ENCODE results near the gene ECHDC1.

ECHDC1 gene

DNA sequence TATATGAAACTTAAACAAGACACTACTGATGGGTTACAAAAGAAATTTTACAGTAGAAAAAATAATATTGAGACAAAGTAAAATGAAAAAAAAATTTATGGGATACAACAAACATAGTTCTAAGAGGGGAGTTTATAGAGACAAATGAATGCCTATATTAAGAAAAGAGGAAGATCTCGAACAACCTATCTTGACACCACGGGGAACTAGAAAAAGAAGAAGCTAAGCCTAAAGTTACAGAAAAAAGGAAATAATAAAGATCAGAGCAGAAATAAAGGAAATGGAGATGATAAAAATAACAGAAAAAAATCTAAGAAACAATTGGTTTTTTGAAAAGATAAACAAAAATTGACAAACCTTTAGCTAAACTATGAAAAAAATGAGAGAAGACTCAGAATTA lies 9.1 kb upstream of the ECHDC1 start:
- peaks cover 0 to 26% (median 8%) of the 10 kb centered on the region in 5 experiments for H3K9me3 ChIP-seq (ENCODE audit: control extremely low read depth in 1 of 5, control insufficient read depth in 4 of 5, insufficient read depth in 2 of 5, low read depth in 1 of 5, low read length in 4 of 5)
- H3K4me3 ChIP-seq (ENCODE audit: control insufficient read depth in 1 of 7, extremely low read depth in 1 of 7, insufficient read depth in 4 of 7, low read depth in 2 of 7, low read length in 6 of 7), result no peak overlapping the region
- peaks cover 0 to 12% (median 0%) of the 10 kb centered on the region in 4 experiments for H3K4me1 ChIP-seq (ENCODE audit: control extremely low read depth in 1 of 4, control insufficient read depth in 4 of 4, insufficient read depth in 4 of 4, low read length in 3 of 4)
- POLR2A ChIA-PET, result no interaction called here
- DNase-seq, result peak in 2 of 3 donors; percentile 20 to 43
- no CpG with 5 or more reads among the region's 2 CpGs for WGBS (ENCODE audit: insufficient coverage)
- no peak overlapping the region for H3K27ac ChIP-seq (ENCODE audit: insufficient read depth in 1 of 2, low read depth in 1 of 2, low read length in 2 of 2, poor library complexity in 1 of 2, severe bottlenecking in 2 of 2)
- H3K36me3 ChIP-seq (ENCODE audit: control insufficient read depth in 4 of 4, insufficient read depth in 4 of 4, low read length in 3 of 4), result peaks cover 0 to 5% (median 0%) of the 10 kb centered on the region in 4 experiments
- no peaks in the 10 kb centered on the region for H3K27me3 ChIP-seq (replicated peaks in 2 of 5; ENCODE audit: control insufficient read depth in 4 of 5, insufficient read depth in 5 of 5, low read length in 4 of 5)
- CTCF ChIA-PET, result no interaction called here

GRCh38 chr6:127349980-127350379 lies 6.6 kb upstream of the ECHDC1 start:
- ChIA-PET CTCF (interaction anchor here (1.5 to 1.6 kb wide), 2 partner anchors 8 to 36 kb away, joined by 3 to 4 read pairs; no protein-coding TSS in a partner anchor), POLR2A (no interaction called here)
- no peak overlapping the region for H3K4me3 ChIP-seq (ENCODE audit: control insufficient read depth in 1 of 7, extremely low read depth in 1 of 7, insufficient read depth in 4 of 7, low read depth in 2 of 7, low read length in 6 of 7)
- H3K27ac ChIP-seq (ENCODE audit: insufficient read depth in 1 of 2, low read depth in 1 of 2, low read length in 2 of 2, poor library complexity in 1 of 2, severe bottlenecking in 2 of 2), result no peak overlapping the region
- peaks cover 0 to 12% (median 0%) of the 10 kb centered on the region in 4 experiments for H3K4me1 ChIP-seq (ENCODE audit: control extremely low read depth in 1 of 4, control insufficient read depth in 4 of 4, insufficient read depth in 4 of 4, low read length in 3 of 4)
- H3K27me3 ChIP-seq (replicated peaks in 2 of 5; ENCODE audit: control insufficient read depth in 4 of 5, insufficient read depth in 5 of 5, low read length in 4 of 5), result no peaks in the 10 kb centered on the region
- peaks cover 0 to 5% (median 0%) of the 10 kb centered on the region in 4 experiments for H3K36me3 ChIP-seq (ENCODE audit: control insufficient read depth in 4 of 4, insufficient read depth in 4 of 4, low read length in 3 of 4)
- no CpG with 5 or more reads among the region's 2 CpGs for WGBS (ENCODE audit: insufficient coverage)
- no peak for DNase-seq
- peaks cover 0 to 20% (median 8%) of the 10 kb centered on the region in 5 experiments for H3K9me3 ChIP-seq (ENCODE audit: control extremely low read depth in 1 of 5, control insufficient read depth in 4 of 5, insufficient read depth in 2 of 5, low read depth in 1 of 5, low read length in 4 of 5)

GRCh38 chr6:127348028-127348661 lies 4.7 kb upstream of the ECHDC1 start:
- no peak for DNase-seq
- CTCF ChIA-PET, result no interaction called here

DNA sequence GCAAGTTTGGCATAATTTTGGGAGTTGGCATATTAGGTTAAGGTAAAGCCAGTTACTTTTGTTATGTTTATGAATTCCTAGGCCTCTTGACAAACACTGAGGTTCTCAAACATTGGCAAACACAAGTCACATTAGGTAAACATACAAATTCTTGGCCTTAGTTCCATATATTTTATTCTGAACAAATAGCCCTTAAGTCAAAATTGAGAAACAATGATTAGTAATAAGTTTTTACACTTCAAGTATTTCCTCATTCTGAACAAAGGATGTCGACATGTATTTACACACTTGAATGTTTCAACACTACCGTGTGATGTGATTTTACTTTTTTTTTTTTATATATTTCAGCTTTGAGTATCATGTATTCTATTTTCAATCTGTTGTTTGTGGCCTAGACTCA lies 3.8 kb upstream of the ECHDC1 start:
- Histone ChIP-seq H3K4me1 (ENCODE audit: control extremely low read depth in 1 of 4, control insufficient read depth in 4 of 4, insufficient read depth in 4 of 4, low read length in 3 of 4) (peaks cover 4 to 23% (median 10%) of the 10 kb centered on the region in 4 experiments), H3K27ac (ENCODE audit: insufficient read depth in 1 of 2, low read depth in 1 of 2, low read length in 2 of 2, poor library complexity in 1 of 2, severe bottlenecking in 2 of 2) (no peak overlapping the region), H3K27me3 (replicated peaks in 2 of 5; ENCODE audit: control insufficient read depth in 4 of 5, insufficient read depth in 5 of 5, low read length in 4 of 5) (no peaks in the 10 kb centered on the region), H3K36me3 (ENCODE audit: control insufficient read depth in 4 of 4, insufficient read depth in 4 of 4, low read length in 3 of 4) (peaks cover 0 to 5% (median 0%) of the 10 kb centered on the region in 4 experiments), H3K9me3 (ENCODE audit: control extremely low read depth in 1 of 5, control insufficient read depth in 4 of 5, insufficient read depth in 2 of 5, low read depth in 1 of 5, low read length in 4 of 5) (peaks cover 0 to 12% (median 5%) of the 10 kb centered on the region in 5 experiments), H3K4me3 (ENCODE audit: control insufficient read depth in 1 of 7, extremely low read depth in 1 of 7, insufficient read depth in 4 of 7, low read depth in 2 of 7, low read length in 6 of 7) (no peak overlapping the region)
- CTCF ChIA-PET, result no interaction called here
- POLR2A ChIA-PET, result no interaction called here
- peak in 1 of 3 donors; percentile 10 for DNase-seq
- WGBS (ENCODE audit: insufficient coverage), result no CpG with 5 or more reads among the region's 2 CpGs

More at GRCh38 chr6:127348028-127348661, 4.7 kb upstream of the ECHDC1 start:
- Histone ChIP-seq H3K4me3 (ENCODE audit: control insufficient read depth in 1 of 7, extremely low read depth in 1 of 7, insufficient read depth in 4 of 7, low read depth in 2 of 7, low read length in 6 of 7) (no peak overlapping the region), H3K36me3 (ENCODE audit: control insufficient read depth in 4 of 4, insufficient read depth in 4 of 4, low read length in 3 of 4) (peaks cover 0 to 5% (median 0%) of the 10 kb centered on the region in 4 experiments), H3K9me3 (ENCODE audit: control extremely low read depth in 1 of 5, control insufficient read depth in 4 of 5, insufficient read depth in 2 of 5, low read depth in 1 of 5, low read length in 4 of 5) (peaks cover 0 to 12% (median 5%) of the 10 kb centered on the region in 5 experiments), H3K4me1 (ENCODE audit: control extremely low read depth in 1 of 4, control insufficient read depth in 4 of 4, insufficient read depth in 4 of 4, low read length in 3 of 4) (peaks cover 0 to 16% (median 9%) of the 10 kb centered on the region in 4 experiments), H3K27ac (ENCODE audit: insufficient read depth in 1 of 2, low read depth in 1 of 2, low read length in 2 of 2, poor library complexity in 1 of 2, severe bottlenecking in 2 of 2) (no peak overlapping the region), H3K27me3 (replicated peaks in 2 of 5; ENCODE audit: control insufficient read depth in 4 of 5, insufficient read depth in 5 of 5, low read length in 4 of 5) (no peaks in the 10 kb centered on the region)
- WGBS (ENCODE audit: insufficient coverage), result 100% methylated on average over 10 of the region's 10 CpGs
- POLR2A ChIA-PET, result no interaction called here

GRCh38 chr6:127345521-127345920 lies 2.1 kb upstream of the ECHDC1 start:
- peaks cover 0 to 5% (median 0%) of the 10 kb centered on the region in 4 experiments for H3K36me3 ChIP-seq (ENCODE audit: control insufficient read depth in 4 of 4, insufficient read depth in 4 of 4, low read length in 3 of 4)
- H3K4me1 ChIP-seq (ENCODE audit: control extremely low read depth in 1 of 4, control insufficient read depth in 4 of 4, insufficient read depth in 4 of 4, low read length in 3 of 4), result peaks cover 9 to 33% (median 24%) of the 10 kb centered on the region in 4 experiments
- peaks cover 0 to 11% (median 5%) of the 10 kb centered on the region in 5 experiments for H3K9me3 ChIP-seq (ENCODE audit: control extremely low read depth in 1 of 5, control insufficient read depth in 4 of 5, insufficient read depth in 2 of 5, low read depth in 1 of 5, low read length in 4 of 5)
- CTCF ChIA-PET, result no interaction called here
- POLR2A ChIA-PET, result no interaction called here
- no peak overlapping the region for H3K4me3 ChIP-seq (ENCODE audit: control insufficient read depth in 1 of 7, extremely low read depth in 1 of 7, insufficient read depth in 4 of 7, low read depth in 2 of 7, low read length in 6 of 7)
- no peak overlapping the region for H3K27ac ChIP-seq (ENCODE audit: insufficient read depth in 1 of 2, low read depth in 1 of 2, low read length in 2 of 2, poor library complexity in 1 of 2, severe bottlenecking in 2 of 2)
- DNase-seq, result peak in 1 of 3 donors; percentile 17
- no peaks in the 10 kb centered on the region for H3K27me3 ChIP-seq (replicated peaks in 2 of 5; ENCODE audit: control insufficient read depth in 4 of 5, insufficient read depth in 5 of 5, low read length in 4 of 5)

DNA sequence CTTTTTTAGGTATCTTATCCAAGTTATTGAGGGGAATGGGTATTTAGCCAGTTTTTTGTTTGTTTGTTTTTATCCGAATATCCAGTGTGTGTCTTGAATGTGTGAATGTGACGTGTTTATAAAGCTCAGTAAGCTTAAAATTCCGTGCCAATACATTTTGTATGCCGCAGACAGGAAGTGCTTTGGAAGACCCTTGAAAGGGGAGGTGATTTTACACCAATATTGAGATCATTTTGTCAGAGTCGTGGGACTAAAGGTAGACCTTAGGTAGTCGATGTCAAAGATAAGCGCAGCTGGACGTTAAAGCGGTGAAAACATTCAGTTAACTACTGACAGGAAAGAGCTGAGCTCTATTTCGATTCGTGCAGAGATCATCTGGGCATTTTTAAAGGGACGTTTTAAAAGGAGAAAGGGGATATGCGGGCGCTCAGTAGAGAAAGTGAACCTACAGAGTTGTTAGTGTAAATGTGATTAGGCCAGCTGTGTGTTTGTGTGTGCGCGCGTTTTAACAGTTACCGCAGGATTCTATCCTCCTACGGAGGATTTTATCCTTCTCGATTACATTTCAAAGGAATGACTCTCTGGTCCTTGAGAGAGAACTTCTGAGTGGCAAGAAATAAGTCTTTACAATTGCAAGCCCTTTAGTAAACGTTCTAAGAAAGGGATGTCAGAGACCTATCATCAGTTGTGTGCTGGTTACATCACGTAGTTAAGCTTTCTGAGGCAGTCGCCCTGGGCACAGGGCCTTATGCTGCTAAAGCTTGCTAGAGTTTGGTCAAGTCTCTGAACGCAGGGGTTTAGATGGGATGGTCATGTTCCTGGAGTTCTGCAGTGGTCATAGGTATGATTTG lies 625 bp upstream of the ECHDC1 start:
- ChIA-PET POLR2A (interaction anchor here (0.6 kb wide), 1 partner anchor 10 kb away, joined by 3 read pairs; no protein-coding TSS in a partner anchor), CTCF (interaction anchor here (0.8 to 1.2 kb wide), 4 partner anchors 11 to 28 kb away, joined by 3 to 4 read pairs (median 3); no protein-coding TSS in a partner anchor)
- H3K9me3 ChIP-seq (ENCODE audit: control extremely low read depth in 1 of 5, control insufficient read depth in 4 of 5, insufficient read depth in 2 of 5, low read depth in 1 of 5, low read length in 4 of 5), result peaks cover 0 to 6% (median 4%) of the 10 kb centered on the region in 5 experiments
- H3K4me1 ChIP-seq (ENCODE audit: control extremely low read depth in 1 of 4, control insufficient read depth in 4 of 4, insufficient read depth in 4 of 4, low read length in 3 of 4), result peaks cover 9 to 33% (median 25%) of the 10 kb centered on the region in 4 experiments
- peak overlapping the region; percentile 59 to 85 for H3K27ac ChIP-seq (ENCODE audit: insufficient read depth in 1 of 2, low read depth in 1 of 2, low read length in 2 of 2, poor library complexity in 1 of 2, severe bottlenecking in 2 of 2)
- WGBS (ENCODE audit: insufficient coverage), result 22% methylated on average over 15 of the region's 24 CpGs
- peak overlapping the region; percentile 67 to 99 (median 92) for H3K4me3 ChIP-seq (ENCODE audit: control insufficient read depth in 1 of 7, extremely low read depth in 1 of 7, insufficient read depth in 4 of 7, low read depth in 2 of 7, low read length in 6 of 7)
- peak in 1 of 3 donors; percentile 56 for DNase-seq
- H3K27me3 ChIP-seq (replicated peaks in 2 of 5; ENCODE audit: control insufficient read depth in 4 of 5, insufficient read depth in 5 of 5, low read length in 4 of 5), result no peaks in the 10 kb centered on the region
- peaks cover 0 to 5% (median 0%) of the 10 kb centered on the region in 4 experiments for H3K36me3 ChIP-seq (ENCODE audit: control insufficient read depth in 4 of 4, insufficient read depth in 4 of 4, low read length in 3 of 4)

Measured in common myeloid progenitor, CD34-positive (primary cell).